ENCODE data around the gene RNU6-1. TPM values are rescaled to one million over a fixed set of nuclear protein-coding genes. Genes with fewer than 3 reads are reported as not detected.

Gene RNU6-1
- total and polyA plus RNA-seq, 2 experiments from 2014 or later, result not detected

- Histone ChIP-seq H3K4me3 (peak overlapping the region; percentile 53), H3F3A (replicated peaks; ENCODE audit: low read depth) (peaks cover 37% of the 10 kb centered on the region), H2AFZ (no peak overlapping the region), H3K4me2 (peak overlapping the region; percentile 77), H3K4me1 (ENCODE audit: insufficient read depth) (peaks cover 52% of the 10 kb centered on the region), H3K36me3 (ENCODE audit: insufficient read depth) (no peaks in the 10 kb centered on the region), H3K9me2 (ENCODE audit: insufficient read depth) (no peaks in the 10 kb centered on the region), H3K27me3 (ENCODE audit: insufficient read depth) (peaks cover 100% of the 10 kb centered on the region), H4K20me1 (replicated peaks; ENCODE audit: insufficient read depth) (peaks cover 8% of the 10 kb centered on the region), H3K27ac (ENCODE audit: low read depth) (no peak overlapping the region), H3K79me2 (replicated peaks; ENCODE audit: insufficient read depth) (no peaks in the 10 kb centered on the region)
- Mint-ChIP-seq H3K4me1 (peaks cover 44% of the 10 kb centered on the region), H3K4me3 (peak overlapping the region; percentile 66), H3K27ac (no peak overlapping the region), H3K27me3 (ENCODE audit: insufficient read depth, low read depth, poor library complexity) (peaks cover 90% of the 10 kb centered on the region), H3K36me3 (ENCODE audit: low read depth) (peaks cover 2% of the 10 kb centered on the region; the same call in 1 of the 3 replicates), H3K9me3 (peaks cover 8% of the 10 kb centered on the region; the same call in 2 of the 3 replicates)
- TF ChIP-seq ETS1 (IDR thresholded peaks at IDR 0.05) (no peak), POLR2AphosphoS5 (IDR thresholded peaks at IDR 0.05; ENCODE audit: low read depth) (no peak), CTCF (conservative IDR thresholded peaks at IDR 0.05; ENCODE audit: low read depth in 2 of 2) (no peak), EZH2 (IDR thresholded peaks at IDR 0.05; ENCODE audit: low read depth, unreplicated experiment) (peak; percentile 99), ZNF331 (CRISPR knock-in tag; IDR thresholded peaks at IDR 0.05; ENCODE audit: low read depth) (no peak), REST (IDR thresholded peaks at IDR 0.05; ENCODE audit: unreplicated experiment) (no peak), ZNF462 (CRISPR knock-in tag; IDR thresholded peaks at IDR 0.05) (no peak), EZH2phosphoT487 (IDR thresholded peaks at IDR 0.05; ENCODE audit: unreplicated experiment) (peak; percentile 75), CREB1 (CRISPR knock-in tag; IDR thresholded peaks at IDR 0.05; ENCODE audit: low read depth) (no peak), JUNB (IDR thresholded peaks at IDR 0.05; ENCODE audit: unreplicated experiment) (no peak), NANOG (IDR thresholded peaks at IDR 0.05; ENCODE audit: borderline replicate concordance) (no peak), ZNF114 (CRISPR knock-in tag; IDR thresholded peaks at IDR 0.05) (no peak)
- DNase-seq (ENCODE audit: low spot score) (peak; percentile 39), ATAC-seq (no peak)
Observed at GRCh38 chr15:67828969-67829646, 10.7 kb downstream of the RNU6-1 start.

Data from GM23338 (cell line).